Measurements from ENCODE around the gene CNOT2. TPM values are rescaled to one million over a fixed set of nuclear protein-coding genes. Genes with fewer than 3 reads are reported as not detected.

Gene CNOT2
- total and polyA plus RNA-seq, 4 donors: 17.5 to 93.4 (median 49.0) TPM

DNA sequence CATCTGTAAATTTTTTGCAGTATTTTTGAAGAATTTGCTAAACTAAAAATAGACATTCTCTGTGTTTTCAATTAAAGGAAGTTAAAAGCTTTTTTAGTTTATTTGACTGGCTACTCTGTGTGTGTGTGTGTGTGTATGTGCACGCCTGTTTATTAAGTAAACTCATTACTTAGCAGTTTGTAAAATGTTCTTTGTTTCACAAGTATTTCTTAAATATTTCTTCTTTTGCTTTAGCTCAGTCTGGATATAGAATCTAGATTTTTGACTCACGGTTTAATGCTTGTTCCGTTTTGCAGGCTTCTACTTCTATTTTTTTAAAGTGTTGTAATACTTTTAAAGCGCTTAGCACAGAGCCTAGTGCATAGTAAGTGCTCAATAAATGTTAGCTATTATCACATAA is 76.4 kb downstream of the CNOT2 start:
- H3K4me1 ChIP-seq (ENCODE audit: control insufficient read depth in 4 of 4, insufficient read depth in 4 of 4, low read length in 3 of 4): peaks cover 0 to 2% (median 0%) of the 10 kb centered on the region in 4 donors
- H3K4me3 ChIP-seq (ENCODE audit: low read depth in 1 of 3, low read length in 3 of 3): no peak overlapping the region
- peaks cover 0 to 12% (median under 1%) of the 10 kb centered on the region in 4 donors for H3K36me3 ChIP-seq (ENCODE audit: control insufficient read depth in 4 of 4, insufficient read depth in 3 of 4, low read depth in 1 of 4, low read length in 3 of 4)
- H3K27me3 ChIP-seq (ENCODE audit: control insufficient read depth in 4 of 4, insufficient read depth in 4 of 4, low read length in 3 of 4): no peaks in the 10 kb centered on the region
- no peak overlapping the region for H3K9ac ChIP-seq (ENCODE audit: low read depth in 1 of 2, low read length in 2 of 2)
- TF ChIP-seq JUND (IDR thresholded peaks at IDR 0.05) (no peak), FOXA2 (IDR thresholded peaks at IDR 0.05) (no peak), NR2F2 (IDR thresholded peaks at IDR 0.05) (no peak), YY1 (IDR thresholded peaks at IDR 0.05) (no peak), FOXA1 (IDR thresholded peaks at IDR 0.05) (no peak), HNF4G (IDR thresholded peaks at IDR 0.05) (no peak), RXRA (IDR thresholded peaks at IDR 0.05) (no peak), GABPA (IDR thresholded peaks at IDR 0.05 in 1 of 2, conservative IDR thresholded peaks at IDR 0.05 in 1 of 2) (no peak), SP1 (IDR thresholded peaks at IDR 0.05) (no peak), HNF4A (conservative IDR thresholded peaks at IDR 0.05) (no peak), TAF1 (conservative IDR thresholded peaks at IDR 0.05) (no peak), EGR1 (IDR thresholded peaks at IDR 0.05; ENCODE audit: low read depth in 2 of 2) (no peak)
- TF ChIP-seq, protein P1, sequence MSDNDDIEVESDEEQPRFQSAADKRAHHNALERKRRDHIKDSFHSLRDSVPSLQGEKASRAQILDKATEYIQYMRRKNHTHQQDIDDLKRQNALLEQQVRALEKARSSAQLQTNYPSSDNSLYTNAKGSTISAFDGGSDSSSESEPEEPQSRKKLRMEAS (IDR thresholded peaks at IDR 0.05): no peak
- TF ChIP-seq, protein P2, sequence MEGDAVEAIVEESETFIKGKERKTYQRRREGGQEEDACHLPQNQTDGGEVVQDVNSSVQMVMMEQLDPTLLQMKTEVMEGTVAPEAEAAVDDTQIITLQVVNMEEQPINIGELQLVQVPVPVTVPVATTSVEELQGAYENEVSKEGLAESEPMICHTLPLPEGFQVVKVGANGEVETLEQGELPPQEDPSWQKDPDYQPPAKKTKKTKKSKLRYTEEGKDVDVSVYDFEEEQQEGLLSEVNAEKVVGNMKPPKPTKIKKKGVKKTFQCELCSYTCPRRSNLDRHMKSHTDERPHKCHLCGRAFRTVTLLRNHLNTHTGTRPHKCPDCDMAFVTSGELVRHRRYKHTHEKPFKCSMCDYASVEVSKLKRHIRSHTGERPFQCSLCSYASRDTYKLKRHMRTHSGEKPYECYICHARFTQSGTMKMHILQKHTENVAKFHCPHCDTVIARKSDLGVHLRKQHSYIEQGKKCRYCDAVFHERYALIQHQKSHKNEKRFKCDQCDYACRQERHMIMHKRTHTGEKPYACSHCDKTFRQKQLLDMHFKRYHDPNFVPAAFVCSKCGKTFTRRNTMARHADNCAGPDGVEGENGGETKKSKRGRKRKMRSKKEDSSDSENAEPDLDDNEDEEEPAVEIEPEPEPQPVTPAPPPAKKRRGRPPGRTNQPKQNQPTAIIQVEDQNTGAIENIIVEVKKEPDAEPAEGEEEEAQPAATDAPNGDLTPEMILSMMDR (IDR thresholded peaks at IDR 0.05; ENCODE audit: low read depth, low read length, missing input control): no peak
- TF ChIP-seq, protein P3, sequence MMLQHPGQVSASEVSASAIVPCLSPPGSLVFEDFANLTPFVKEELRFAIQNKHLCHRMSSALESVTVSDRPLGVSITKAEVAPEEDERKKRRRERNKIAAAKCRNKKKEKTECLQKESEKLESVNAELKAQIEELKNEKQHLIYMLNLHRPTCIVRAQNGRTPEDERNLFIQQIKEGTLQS (IDR thresholded peaks at IDR 0.05): no peak
- TF ChIP-seq, protein P4, sequence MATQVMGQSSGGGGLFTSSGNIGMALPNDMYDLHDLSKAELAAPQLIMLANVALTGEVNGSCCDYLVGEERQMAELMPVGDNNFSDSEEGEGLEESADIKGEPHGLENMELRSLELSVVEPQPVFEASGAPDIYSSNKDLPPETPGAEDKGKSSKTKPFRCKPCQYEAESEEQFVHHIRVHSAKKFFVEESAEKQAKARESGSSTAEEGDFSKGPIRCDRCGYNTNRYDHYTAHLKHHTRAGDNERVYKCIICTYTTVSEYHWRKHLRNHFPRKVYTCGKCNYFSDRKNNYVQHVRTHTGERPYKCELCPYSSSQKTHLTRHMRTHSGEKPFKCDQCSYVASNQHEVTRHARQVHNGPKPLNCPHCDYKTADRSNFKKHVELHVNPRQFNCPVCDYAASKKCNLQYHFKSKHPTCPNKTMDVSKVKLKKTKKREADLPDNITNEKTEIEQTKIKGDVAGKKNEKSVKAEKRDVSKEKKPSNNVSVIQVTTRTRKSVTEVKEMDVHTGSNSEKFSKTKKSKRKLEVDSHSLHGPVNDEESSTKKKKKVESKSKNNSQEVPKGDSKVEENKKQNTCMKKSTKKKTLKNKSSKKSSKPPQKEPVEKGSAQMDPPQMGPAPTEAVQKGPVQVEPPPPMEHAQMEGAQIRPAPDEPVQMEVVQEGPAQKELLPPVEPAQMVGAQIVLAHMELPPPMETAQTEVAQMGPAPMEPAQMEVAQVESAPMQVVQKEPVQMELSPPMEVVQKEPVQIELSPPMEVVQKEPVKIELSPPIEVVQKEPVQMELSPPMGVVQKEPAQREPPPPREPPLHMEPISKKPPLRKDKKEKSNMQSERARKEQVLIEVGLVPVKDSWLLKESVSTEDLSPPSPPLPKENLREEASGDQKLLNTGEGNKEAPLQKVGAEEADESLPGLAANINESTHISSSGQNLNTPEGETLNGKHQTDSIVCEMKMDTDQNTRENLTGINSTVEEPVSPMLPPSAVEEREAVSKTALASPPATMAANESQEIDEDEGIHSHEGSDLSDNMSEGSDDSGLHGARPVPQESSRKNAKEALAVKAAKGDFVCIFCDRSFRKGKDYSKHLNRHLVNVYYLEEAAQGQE (IDR thresholded peaks at IDR 0.05): no peak
- TF ChIP-seq, protein P5, sequence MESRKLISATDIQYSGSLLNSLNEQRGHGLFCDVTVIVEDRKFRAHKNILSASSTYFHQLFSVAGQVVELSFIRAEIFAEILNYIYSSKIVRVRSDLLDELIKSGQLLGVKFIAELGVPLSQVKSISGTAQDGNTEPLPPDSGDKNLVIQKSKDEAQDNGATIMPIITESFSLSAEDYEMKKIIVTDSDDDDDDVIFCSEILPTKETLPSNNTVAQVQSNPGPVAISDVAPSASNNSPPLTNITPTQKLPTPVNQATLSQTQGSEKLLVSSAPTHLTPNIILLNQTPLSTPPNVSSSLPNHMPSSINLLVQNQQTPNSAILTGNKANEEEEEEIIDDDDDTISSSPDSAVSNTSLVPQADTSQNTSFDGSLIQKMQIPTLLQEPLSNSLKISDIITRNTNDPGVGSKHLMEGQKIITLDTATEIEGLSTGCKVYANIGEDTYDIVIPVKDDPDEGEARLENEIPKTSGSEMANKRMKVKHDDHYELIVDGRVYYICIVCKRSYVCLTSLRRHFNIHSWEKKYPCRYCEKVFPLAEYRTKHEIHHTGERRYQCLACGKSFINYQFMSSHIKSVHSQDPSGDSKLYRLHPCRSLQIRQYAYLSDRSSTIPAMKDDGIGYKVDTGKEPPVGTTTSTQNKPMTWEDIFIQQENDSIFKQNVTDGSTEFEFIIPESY (IDR thresholded peaks at IDR 0.05): no peak
- 88% methylated on average over 4 of the region's 4 CpGs for WGBS
- H3K9me3 ChIP-seq (ENCODE audit: control insufficient read depth in 4 of 4, low read length in 3 of 4): no peaks in the 10 kb centered on the region
- no peak for DNase-seq (ENCODE audit: low spot score)
- no peak overlapping the region for H3K27ac ChIP-seq (ENCODE audit: low read depth in 1 of 2, low read length in 2 of 2)

Data from liver (tissue), 9 donors.